ENCODE data around the gene PLAAT4. TPM values are rescaled to one million over a fixed set of nuclear protein-coding genes. Genes with fewer than 3 reads are reported as not detected.

The PLAAT4 gene
- total RNA-seq, 1 donor from 2014 or later: not detected

DNA sequence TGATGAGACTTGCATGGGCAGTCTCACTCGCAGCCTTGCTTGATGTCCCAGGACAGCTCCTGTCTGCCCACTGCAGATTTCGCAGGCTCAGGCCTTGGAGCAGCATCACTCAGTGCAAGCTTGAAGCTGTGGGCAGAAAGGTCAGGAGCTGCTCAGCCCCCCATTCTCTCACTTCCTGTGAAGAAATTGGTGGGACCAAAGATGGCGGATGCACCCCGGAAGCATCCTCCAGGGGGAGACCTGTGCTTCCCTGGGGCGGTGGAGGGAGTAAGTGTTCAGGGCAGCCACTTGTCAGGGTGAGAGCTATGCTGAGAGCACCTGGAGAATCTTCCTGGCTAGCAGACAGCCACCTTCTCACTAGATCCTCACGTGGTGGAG is 15.3 kb downstream of the PLAAT4 start:
- H3K27ac Mint-ChIP-seq (ENCODE audit: unreplicated experiment): no peak overlapping the region
- no peaks in the 10 kb centered on the region for H3K27me3 Mint-ChIP-seq (ENCODE audit: unreplicated experiment)

DNA sequence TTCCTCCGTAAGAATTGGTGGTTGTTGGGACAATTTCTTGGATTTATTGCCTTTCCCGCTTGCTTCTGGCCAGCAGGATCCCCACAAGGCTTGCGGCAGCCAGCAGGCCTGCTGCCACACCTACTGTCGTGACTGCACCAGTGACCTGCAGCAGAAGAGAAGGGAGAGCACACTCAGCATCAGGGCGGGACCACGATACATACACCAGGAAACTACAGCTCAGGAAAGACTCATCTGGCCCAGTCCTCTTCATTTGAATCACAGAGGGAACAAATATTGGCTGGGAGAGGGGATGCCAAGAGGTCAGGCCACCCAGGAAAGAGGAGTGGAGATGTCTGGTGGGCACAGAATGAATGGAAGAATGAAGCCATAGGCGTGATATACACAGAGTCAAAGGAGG is 16.3 kb downstream of the PLAAT4 start:
- Mint-ChIP-seq H3K36me3 (ENCODE audit: low read depth, unreplicated experiment) (peaks cover 8% of the 10 kb centered on the region), H3K27me3 (ENCODE audit: unreplicated experiment) (no peaks in the 10 kb centered on the region), H3K9me3 (ENCODE audit: unreplicated experiment) (no peaks in the 10 kb centered on the region), H3K4me1 (ENCODE audit: unreplicated experiment) (no peaks in the 10 kb centered on the region), H3K27ac (ENCODE audit: unreplicated experiment) (no peak overlapping the region), H3K4me3 (ENCODE audit: unreplicated experiment) (no peak overlapping the region)
- TF ChIP-seq, protein P1, sequence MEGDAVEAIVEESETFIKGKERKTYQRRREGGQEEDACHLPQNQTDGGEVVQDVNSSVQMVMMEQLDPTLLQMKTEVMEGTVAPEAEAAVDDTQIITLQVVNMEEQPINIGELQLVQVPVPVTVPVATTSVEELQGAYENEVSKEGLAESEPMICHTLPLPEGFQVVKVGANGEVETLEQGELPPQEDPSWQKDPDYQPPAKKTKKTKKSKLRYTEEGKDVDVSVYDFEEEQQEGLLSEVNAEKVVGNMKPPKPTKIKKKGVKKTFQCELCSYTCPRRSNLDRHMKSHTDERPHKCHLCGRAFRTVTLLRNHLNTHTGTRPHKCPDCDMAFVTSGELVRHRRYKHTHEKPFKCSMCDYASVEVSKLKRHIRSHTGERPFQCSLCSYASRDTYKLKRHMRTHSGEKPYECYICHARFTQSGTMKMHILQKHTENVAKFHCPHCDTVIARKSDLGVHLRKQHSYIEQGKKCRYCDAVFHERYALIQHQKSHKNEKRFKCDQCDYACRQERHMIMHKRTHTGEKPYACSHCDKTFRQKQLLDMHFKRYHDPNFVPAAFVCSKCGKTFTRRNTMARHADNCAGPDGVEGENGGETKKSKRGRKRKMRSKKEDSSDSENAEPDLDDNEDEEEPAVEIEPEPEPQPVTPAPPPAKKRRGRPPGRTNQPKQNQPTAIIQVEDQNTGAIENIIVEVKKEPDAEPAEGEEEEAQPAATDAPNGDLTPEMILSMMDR (IDR thresholded peaks at IDR 0.05; ENCODE audit: unreplicated experiment): no peak
- no peak for DNase-seq (ENCODE audit: low spot score)

More for the DNA sequence above, 15.3 kb downstream of the PLAAT4 start:
- no peak for DNase-seq (ENCODE audit: low spot score)
- Mint-ChIP-seq H3K4me1 (ENCODE audit: unreplicated experiment) (no peaks in the 10 kb centered on the region), H3K36me3 (ENCODE audit: low read depth, unreplicated experiment) (peaks cover 8% of the 10 kb centered on the region), H3K9me3 (ENCODE audit: unreplicated experiment) (no peaks in the 10 kb centered on the region), H3K4me3 (ENCODE audit: unreplicated experiment) (no peak overlapping the region)
- TF ChIP-seq, protein P1 (IDR thresholded peaks at IDR 0.05; ENCODE audit: unreplicated experiment): no peak

DNA sequence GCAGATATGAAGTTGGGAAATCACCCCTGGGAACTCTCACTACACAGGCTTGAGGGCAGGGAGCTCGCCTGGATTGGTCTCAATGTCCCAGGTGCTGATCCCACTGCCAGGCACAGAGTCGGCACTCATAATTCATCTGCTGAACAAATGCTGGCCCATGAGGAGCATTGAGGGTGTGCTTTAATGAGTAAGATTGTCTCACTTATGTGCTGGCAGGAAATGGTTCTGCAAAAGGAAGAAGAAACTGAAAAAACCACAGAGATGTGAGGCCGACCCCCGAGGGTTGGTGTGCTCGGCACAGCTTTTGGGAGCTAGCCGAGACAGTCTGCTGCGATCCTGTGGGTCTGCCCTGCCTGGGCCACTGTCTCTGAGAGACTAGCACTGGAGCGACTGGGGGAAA is 17.2 kb downstream of the PLAAT4 start:
- H3K9me3 Mint-ChIP-seq (ENCODE audit: unreplicated experiment): no peaks in the 10 kb centered on the region
- TF ChIP-seq, protein P1 (IDR thresholded peaks at IDR 0.05; ENCODE audit: unreplicated experiment): no peak
- H3K27ac Mint-ChIP-seq (ENCODE audit: unreplicated experiment): no peak overlapping the region
- no peak overlapping the region for H3K4me3 Mint-ChIP-seq (ENCODE audit: unreplicated experiment)
- DNase-seq (ENCODE audit: low spot score): no peak
- peaks cover 8% of the 10 kb centered on the region for H3K36me3 Mint-ChIP-seq (ENCODE audit: low read depth, unreplicated experiment)
- H3K4me1 Mint-ChIP-seq (ENCODE audit: unreplicated experiment): no peaks in the 10 kb centered on the region
- no peaks in the 10 kb centered on the region for H3K27me3 Mint-ChIP-seq (ENCODE audit: unreplicated experiment)

DNA sequence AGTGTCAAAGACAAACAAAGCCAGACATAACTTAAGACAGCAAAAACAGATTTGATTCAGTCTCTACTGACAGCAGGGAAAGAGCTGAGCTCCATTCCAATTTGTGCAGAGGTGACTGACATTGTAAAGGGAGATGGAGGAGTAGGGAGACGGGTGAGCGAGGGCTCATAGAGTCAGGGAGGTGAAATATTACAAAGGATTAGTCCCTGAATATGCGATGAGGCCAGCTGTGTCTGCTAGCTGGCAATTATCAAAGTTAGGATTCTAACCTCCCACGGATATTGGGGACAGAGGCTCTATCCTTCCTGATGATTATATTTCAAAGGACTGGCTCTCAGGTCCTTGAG is 18.2 kb downstream of the PLAAT4 start:
- Mint-ChIP-seq H3K27me3 (ENCODE audit: unreplicated experiment) (no peaks in the 10 kb centered on the region), H3K4me3 (ENCODE audit: unreplicated experiment) (no peak overlapping the region), H3K36me3 (ENCODE audit: low read depth, unreplicated experiment) (peaks cover 5% of the 10 kb centered on the region), H3K9me3 (ENCODE audit: unreplicated experiment) (no peaks in the 10 kb centered on the region), H3K27ac (ENCODE audit: unreplicated experiment) (no peak overlapping the region), H3K4me1 (ENCODE audit: unreplicated experiment) (peaks cover 1% of the 10 kb centered on the region)
- no peak for DNase-seq (ENCODE audit: low spot score)
- TF ChIP-seq, protein P1 (IDR thresholded peaks at IDR 0.05; ENCODE audit: unreplicated experiment): no peak

DNA sequence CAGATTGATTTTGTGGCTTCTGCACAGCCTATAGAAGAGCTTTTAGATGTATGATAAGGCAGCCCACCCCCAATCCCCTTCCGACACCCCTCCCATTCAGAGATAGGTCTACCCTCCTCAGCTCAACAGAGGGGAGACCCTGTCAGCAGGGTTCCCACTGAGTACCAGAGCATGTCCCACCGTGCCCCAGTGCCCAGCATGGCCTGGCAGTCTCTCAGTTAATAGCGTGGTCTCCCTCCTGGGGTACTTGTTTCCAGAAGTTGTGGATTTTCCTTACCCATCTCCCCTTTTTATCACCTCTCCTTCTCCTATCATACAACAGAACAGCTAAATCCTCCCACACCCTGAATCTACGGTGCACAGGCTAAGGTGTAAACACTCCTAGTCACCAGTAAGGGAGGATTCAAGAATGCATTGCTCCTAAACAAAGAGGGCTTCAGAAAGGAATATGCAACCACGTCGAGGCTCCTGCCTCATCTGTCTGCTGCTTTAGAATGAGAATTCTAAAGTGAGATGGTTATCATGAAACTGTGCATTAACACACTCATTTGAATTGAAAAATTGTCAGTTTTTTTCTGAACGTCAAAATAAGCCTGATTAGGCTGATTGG is 19.9 kb downstream of the PLAAT4 start:
- no peak for DNase-seq (ENCODE audit: low spot score)
- no peak overlapping the region for H3K27ac Mint-ChIP-seq (ENCODE audit: unreplicated experiment)
- no peak overlapping the region for H3K4me3 Mint-ChIP-seq (ENCODE audit: unreplicated experiment)
- H3K36me3 Mint-ChIP-seq (ENCODE audit: low read depth, unreplicated experiment): peaks cover under 1% of the 10 kb centered on the region
- no peaks in the 10 kb centered on the region for H3K27me3 Mint-ChIP-seq (ENCODE audit: unreplicated experiment)
- peaks cover 6% of the 10 kb centered on the region for H3K4me1 Mint-ChIP-seq (ENCODE audit: unreplicated experiment)
- no peaks in the 10 kb centered on the region for H3K9me3 Mint-ChIP-seq (ENCODE audit: unreplicated experiment)
- TF ChIP-seq, protein P1 (IDR thresholded peaks at IDR 0.05; ENCODE audit: unreplicated experiment): no peak
